ENCODE results near the gene TOP3B.

The TOP3B gene

DNA sequence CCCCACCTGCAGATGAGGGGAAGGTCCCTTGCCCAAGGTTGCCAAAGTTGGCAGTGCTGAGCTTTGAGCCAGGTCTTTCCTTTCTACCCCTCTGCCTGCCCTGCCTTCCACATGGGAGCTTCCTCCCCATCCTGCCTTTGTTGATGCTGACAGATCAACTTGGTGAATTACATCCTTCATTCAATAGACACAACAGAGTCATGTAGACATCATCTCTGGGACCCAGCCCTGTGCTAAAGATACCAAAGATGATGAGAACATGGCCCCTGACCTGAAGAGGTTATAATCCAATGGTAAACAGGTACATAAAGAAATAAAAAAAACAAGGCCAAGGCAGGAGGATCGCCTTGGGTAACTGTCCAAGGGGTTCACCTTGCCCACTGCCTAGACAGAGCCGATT, 72.7 kb downstream of the TOP3B start:
- in situ Hi-C loops (cut with MboI; ENCODE audit: low pct_unique_long_range_greater_than_20kb, low sequenced_read_pairs, unreplicated experiment) = no loop called here
- DNase-seq (ENCODE audit: low spot score) = no peak
- TF ChIP-seq, protein P1, sequence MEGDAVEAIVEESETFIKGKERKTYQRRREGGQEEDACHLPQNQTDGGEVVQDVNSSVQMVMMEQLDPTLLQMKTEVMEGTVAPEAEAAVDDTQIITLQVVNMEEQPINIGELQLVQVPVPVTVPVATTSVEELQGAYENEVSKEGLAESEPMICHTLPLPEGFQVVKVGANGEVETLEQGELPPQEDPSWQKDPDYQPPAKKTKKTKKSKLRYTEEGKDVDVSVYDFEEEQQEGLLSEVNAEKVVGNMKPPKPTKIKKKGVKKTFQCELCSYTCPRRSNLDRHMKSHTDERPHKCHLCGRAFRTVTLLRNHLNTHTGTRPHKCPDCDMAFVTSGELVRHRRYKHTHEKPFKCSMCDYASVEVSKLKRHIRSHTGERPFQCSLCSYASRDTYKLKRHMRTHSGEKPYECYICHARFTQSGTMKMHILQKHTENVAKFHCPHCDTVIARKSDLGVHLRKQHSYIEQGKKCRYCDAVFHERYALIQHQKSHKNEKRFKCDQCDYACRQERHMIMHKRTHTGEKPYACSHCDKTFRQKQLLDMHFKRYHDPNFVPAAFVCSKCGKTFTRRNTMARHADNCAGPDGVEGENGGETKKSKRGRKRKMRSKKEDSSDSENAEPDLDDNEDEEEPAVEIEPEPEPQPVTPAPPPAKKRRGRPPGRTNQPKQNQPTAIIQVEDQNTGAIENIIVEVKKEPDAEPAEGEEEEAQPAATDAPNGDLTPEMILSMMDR (IDR thresholded peaks at IDR 0.05; ENCODE audit: extremely low read depth, insufficient read depth, missing control alignments) = no peak

DNA sequence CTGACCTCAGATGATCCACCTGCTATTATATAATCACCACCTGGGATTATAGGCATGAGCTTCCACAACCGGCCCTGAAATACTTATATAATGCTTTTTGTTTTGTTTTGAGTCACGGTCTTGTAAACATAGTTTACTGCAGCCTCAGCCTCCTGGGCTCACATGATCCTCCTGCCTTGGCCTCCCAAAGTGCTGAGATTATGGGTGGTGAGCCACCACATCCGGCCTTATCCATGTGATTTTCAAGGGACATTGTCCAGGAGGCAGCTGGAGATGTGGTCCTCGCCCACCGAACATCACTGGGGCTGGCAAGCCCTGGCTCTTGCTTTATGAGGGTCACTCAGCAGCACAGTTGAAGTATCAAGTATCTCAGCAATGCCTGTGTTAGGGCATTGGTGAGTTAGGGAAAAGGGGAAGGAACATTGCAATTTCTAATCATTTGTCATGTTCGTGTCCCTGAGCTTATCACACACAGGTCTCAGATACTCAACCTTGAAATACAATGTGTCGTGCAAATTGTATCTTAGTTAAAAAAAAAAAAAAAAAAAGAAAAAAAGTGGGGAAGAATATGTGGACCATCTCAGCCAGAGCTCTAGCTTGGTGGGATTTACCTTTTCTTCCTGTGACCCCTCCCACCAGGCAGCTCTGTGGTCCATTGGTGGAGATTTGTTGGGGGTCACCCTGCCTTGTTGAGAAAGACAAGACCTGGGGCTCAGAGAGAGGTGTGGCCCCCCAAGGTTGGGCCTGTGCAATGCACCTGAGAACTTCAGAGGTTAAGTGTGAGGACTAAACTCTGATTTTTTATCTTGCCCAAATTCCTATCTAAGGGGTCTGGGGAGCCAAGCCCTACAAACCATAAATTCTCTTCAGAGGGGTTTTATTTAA, 74.7 kb downstream of the TOP3B start:
- TF ChIP-seq, protein P1 (IDR thresholded peaks at IDR 0.05; ENCODE audit: extremely low read depth, insufficient read depth, missing control alignments) = no peak
- no peak for DNase-seq (ENCODE audit: low spot score)
- in situ Hi-C loops (cut with MboI; ENCODE audit: low pct_unique_long_range_greater_than_20kb, low sequenced_read_pairs, unreplicated experiment) = no loop called here

All from GM13977 (cell line).